HG03097 (cell line): ENCODE data around the gene WDR47.
"Not testable (repeated sequence)": the region's sequence is repeated elsewhere in the genome, so short reads cannot be mapped to it uniquely, and the experiment has no call there.

Source experiments
- ATAC-seq: cut with Tn5 transposase; IDR thresholded peaks from one replicate; pipeline ENCODE4 v1.9.1; 2021; ENCODE audit not compliant: unreplicated experiment, low FRiP score

WDR47 gene

DNA sequence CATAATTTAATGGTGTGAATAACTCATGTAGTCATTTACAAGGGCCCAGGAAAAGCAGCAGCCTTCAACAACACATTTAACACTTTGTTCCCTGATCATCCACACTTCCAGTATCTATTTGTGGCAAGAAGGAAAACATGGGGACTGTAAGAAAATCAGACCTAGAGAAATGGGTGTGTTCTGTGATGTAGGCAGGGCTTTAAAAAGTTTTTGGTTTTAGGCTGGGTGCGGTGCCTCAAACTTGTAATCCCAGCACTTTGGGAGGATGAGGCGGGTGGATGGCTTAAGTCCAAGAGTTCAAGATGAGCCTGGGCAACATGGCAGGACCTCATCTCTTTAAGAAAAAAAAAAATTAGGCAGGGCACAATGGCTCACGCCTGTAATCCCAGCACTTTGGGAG, 14.2 kb upstream of the WDR47 start:
- ATAC-seq, result no peak

DNA sequence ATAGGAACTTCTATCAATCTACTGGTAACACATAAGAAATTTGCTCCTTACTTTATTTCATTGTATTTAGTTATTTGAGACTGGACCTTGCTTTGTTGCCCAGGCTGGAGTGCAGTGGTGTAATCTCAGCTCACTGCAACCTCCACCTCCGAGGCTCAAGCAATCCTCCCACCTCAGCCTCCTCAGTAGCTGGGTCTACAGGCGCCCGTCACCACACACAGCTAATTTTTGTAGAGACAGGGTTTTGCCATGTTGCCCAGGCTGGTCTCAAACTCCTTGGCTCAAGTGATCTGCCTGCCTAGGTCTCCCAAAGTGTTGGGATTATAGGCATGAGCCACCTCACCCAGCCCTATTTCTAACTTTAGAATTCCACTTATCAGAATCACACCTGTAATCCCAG, 10.2 kb upstream of the WDR47 start:
- not testable (repeated sequence) for ATAC-seq

DNA sequence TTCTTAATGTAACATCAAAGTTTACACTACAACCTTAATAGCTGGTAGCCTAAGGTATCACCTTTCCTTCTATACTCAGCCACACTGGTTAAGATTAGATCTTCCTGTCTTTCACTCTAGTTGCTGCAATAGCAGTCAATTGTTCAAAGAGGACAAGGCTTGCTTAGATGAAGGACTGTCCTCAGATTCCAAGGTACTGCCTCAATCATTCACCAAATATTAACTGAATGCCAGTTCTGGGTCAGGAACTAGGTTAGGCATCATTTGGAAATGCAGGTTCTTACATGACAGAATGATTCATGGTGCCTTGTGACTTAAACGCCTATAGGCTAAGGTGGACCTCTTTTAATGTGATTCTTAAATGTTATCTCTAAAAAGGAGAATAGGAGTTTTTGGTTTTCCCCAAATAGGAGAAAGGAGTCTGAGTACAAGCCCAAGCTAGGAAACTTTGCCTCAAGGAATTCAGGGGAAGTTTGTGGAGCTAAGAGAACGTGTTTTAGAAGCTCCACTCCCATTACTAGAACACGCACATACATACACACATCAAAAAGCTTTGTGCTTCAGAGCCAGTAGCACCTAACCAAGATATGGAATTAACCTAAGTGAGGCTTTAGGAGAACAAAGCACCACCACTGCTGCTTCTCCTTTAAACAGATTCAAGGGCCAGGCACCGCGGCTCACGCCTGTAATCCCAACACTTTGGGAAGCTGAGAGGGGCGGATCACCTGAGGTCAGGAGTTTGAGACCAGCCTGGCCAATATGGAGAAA, 8.5 kb upstream of the WDR47 start:
- no peak for ATAC-seq

DNA sequence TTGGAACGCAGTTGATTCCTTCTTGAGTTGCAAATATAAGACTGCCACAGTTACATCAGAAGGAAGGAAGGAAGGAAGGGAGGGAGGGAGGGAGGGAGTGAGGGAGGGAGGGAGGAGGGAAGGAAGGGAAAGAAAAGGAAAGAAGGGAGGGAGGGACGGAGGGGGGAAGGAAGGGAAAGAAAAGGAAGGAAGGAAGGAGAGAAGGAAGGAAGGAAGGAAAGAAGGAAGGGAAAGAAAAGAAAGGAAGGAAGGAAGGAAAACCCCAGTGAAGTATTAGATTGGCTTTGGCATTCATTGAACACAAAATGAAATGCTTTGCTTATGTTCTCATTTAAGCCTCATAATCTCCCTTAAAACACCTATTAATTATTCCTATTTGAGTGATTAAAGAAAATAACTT, 6.4 kb upstream of the WDR47 start:
- ATAC-seq, result no peak

DNA sequence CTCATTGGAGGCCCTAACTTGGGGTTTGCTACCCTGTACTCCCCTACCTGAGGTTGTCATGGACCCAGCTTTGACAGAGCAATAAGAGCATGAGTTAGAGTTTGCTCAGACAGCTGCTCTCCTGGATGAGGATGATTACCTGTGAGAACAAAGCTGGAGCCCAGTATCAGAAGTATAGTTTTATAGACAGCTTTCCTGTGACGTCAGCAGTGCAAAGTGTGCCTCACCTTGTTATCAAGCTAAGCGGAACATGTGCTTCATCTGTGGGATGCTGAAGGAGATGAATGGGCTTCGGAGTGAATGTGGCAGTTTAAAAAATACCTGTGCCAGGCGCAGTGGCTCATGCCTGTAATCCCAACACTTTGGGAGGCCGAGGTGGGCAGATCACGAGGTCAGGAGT, 5.4 kb upstream of the WDR47 start:
- ATAC-seq, result no peak

DNA sequence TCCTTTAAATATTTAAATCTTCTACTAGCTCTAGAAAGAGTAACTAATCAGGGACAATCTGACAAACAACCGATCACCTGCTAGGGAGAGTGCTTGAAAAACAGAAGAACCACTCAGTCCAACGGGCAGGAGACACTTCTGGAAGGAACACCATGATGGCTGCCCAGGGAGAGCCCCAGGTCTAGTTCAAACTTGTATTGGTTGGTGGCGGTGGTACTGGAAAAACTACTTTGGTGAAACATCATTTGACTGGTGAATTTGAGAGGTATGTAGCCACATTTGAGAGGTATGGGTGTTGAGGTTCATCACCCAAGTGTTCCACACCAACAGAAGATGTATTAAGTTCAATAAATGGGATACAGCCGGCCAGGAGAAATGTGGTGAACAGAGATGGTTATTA, 4.8 kb upstream of the WDR47 start:
- ATAC-seq, result no peak

DNA sequence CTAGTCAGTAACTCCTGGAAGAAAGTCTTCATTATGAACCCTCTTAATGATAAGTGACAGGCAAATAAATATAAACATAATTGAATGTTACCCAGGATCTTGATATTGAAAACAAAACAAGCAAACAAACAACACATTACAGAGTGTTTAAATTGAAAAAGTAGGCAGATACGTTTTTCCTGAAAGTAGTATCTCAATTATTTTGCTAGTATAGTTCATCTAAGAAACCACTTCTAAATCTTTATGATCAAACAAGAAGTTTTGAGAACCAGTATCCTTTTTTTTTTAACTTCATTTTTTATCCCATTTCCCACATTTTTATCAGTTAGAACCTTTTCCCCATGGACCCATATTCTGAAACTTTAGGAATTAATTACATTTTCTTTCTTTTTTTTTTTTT, 3.7 kb upstream of the WDR47 start:
- no peak for ATAC-seq

DNA sequence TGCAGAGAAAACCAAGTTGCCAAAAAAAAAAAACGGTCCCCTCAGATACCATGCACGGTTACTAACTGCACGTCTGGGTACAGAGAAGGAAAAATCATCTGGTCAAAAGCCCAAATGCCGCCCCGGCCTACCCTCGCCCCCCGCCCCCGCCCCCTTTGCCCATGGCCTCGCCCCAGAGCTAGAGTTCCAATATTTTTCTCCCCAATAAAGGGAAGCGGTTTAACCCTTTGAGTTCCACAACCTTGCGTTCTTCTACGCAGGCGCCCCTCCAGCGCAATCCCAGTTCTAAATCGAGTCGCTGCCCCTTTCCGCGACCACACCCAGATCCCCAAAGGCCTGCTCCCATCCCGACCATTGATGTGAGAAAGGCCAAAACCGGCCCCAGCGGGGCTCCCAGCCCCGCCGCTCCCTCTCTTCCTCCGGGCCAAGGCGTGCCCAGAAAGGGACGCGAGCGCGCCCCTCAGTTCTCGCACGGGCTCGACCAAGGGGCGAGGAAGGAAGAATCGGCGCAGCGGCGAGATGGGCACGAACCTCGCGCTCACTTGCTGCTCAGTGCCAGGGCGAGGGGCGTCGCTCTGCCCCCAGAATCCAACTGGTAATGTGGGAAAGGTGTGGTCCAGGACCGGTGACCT, 797 bp downstream of the WDR47 start:
- peak; percentile 32 for ATAC-seq

DNA sequence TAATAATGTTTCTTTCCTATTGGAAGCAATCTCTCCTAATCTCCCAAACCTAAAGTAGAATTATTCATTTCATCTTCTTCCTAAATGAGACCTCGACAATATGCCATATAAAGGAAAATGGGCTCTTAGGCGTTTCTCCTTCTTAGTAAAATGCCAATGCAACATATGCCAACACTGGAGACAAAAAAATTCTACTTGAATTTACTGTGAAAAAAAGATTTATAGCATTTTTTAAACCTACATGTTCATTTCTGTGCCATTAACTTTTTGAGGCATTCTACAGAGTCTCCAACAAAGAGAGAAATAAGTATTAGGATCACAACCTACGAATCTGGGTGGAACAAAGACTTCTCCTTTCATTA, 1.3 kb downstream of the WDR47 start:
- ATAC-seq, result no peak

DNA sequence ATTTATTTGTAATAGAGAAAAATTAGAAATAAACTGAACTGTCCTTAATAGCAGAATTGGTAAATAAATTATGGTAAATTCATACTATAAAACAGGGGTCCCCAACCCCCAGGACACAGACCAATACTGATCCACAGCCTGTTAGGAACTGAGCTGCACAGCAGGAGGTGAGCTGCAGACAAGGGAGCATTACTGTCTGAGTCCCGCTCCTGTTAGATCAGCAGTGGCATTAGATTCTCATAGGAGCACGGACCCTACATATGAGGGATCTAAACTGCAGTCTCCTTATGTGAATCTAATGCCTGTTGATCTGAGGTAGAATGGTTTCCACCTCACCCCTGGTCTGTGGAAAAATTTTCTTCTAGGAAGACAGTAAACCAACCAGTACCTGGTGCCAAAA, 7.5 kb downstream of the WDR47 start:
- no peak for ATAC-seq

DNA sequence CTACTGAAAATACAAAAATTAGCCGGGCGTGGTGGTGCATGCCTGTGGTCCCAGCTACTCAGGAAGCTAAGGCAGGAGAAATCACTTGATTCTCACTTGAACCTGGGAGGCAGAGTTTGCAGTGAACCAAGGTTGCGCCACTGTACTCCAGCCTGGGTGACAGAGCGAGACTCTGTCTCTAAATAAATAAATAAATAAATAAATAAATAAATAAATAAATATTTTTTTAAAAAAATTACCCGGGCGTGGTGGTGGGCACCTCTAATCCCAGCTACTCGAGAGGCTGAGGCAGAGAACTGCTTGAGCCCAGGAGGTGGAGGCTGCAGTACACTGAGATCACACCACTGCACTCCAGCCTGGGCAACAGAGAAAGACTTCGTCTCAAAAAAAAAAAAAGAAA, 12.4 kb downstream of the WDR47 start:
- not testable (repeated sequence) for ATAC-seq

DNA sequence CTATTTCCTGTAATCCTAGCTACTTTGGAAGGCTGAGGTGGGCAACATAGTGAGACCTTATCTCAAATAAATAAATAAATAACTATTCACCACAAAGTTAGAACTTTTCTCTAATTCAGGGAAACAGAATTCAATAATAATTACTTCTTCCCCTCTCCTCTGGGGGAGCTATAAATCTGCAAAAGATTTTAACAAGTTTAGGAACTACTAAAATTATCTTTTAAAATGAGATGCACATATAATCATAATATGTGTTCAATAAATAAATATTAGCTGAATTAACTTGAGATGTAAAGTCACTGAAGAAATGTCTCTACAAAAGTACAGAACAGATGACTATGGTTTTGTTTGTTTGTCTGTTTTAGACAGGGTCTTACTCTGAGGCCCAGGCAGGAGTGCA, 14.1 kb downstream of the WDR47 start:
- no peak for ATAC-seq

DNA sequence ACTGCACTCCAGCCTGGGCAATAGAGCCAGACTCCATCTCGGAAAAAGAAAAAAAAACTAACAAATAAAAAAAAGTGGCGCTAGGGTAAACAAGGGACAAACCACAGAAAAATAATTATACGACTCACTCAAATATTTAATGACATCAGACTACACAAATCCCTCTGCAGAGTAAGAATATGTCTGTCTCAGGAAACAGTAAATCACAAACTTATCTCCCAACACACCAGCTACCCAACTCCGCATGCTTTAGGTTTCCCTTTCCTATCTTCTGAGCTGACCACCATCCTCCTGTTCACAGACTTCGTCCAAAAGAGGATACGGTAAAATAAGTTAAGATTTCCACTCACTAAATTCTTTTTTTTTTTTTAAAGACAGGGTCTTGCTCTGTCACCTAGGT, 16.2 kb downstream of the WDR47 start:
- no peak for ATAC-seq

DNA sequence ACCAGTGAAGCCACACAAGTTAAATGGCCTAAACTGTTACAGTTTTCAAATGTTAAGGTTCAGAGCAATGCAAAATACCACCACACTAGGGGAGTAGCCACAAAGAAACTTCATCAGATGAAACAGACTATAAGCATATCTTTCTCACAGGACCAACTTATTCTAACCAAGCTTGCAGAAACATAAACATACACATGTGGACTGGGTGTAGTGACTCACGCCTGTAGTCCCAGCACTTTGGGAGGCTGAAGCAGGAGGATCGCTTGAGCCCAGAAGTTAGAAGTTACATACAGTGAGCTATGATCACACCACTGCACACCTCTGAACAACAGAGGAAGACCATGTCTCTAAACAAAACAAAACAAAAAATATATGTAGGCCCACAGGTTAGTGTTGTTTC, 17.3 kb downstream of the WDR47 start:
- no peak for ATAC-seq

DNA sequence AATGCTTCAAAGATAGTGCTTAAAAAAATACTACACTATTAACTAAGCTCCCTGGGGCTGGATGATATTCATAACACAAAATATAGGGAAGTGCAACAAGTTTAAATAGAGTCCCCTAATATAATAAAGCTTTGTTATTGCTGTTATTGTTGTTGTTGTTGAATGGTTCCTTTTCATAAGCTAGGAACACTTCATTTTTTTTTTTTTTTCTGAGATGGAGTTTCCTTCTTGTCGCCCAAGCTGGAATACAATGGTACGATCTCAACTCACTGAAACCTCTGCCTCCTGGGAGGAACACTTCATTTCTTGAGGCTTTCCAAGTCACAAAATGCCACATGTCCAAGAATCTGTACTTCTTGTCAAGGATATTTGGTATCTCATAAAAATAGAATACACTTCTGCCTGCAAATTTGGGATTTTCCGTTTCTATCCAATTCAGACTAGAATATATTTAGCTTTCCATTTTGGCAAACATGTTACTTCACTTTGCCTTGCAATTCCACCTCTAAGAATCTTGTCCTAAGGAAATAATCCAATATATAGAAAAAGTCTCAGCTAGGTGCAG, 21.1 kb downstream of the WDR47 start:
- ATAC-seq, result no peak

DNA sequence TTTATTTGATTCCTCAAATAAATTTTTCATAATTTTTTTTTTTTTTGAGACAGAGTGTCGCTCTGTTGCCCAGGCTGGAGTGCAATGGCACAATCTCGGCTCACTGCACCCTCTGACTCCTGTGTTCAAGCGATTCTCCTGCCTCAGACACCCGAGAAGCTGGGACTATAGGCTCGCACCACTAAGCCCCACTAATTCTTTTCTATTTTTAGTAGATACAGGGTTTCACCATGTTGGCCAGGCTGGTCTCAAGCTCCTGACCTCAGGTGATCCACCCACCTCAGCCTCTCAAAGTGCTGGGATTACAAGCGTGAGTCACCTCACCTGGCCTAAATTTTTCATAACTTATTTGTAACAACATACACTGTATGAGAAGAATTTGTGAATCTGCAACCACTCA, 24.2 kb downstream of the WDR47 start:
- ATAC-seq, result not testable (repeated sequence)

DNA sequence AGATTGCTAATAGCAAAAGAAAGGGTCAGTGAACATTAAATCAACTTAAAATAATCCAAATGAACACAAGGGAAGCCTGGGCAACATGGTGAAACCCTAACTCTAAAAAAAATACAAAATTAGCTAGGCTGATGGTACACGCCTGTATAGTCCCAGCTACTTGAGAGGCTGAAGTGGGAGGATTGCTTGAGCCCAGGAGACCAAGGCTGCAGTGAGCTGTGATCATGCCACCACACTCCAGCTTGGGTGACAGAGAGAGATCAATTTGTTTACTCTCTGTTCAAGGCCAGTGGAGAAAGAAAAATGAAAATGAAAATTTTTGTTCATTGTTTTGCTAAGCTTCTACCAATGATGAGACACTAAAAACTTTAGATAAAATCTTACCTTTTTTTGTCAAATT, 24.8 kb downstream of the WDR47 start:
- ATAC-seq, result no peak

DNA sequence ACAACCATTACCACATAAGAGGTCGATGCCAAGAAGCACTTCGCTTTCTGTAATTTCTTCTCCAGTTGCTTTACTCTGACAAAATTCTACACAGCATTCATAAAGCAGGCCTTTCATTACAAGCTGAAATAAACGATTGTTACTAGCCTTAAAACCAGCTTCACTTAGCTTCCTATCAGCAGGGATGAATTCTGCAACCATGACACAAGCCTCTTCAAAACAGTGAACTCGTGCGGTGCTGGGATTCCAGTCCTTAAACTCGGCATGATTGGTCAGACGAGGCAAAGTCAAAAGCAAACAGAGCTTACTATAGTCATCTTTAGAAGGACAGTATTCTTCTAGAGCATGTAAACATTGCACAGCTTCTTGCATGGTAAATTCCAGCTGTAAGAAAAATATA, 30.6 kb downstream of the WDR47 start:
- no peak for ATAC-seq

DNA sequence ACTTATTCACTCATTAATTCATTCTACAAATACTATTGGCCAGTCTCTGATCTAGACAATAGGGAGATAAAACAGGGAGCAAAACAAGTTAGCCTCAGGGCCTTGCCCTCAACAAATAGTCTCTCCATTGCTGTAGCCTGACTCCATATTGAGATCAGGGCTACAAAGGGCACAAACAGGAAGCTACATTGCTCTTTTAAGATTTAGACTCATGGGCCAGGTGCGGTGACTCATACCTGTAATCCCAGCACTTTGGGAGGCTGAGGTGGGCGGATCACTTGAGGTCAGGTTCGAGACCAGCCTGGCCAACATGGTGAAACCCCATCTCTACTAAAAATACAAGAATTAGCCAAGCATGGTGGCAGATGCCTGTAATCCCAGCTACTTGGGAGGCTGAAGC, 45.3 kb downstream of the WDR47 start:
- ATAC-seq, result not testable (repeated sequence)

DNA sequence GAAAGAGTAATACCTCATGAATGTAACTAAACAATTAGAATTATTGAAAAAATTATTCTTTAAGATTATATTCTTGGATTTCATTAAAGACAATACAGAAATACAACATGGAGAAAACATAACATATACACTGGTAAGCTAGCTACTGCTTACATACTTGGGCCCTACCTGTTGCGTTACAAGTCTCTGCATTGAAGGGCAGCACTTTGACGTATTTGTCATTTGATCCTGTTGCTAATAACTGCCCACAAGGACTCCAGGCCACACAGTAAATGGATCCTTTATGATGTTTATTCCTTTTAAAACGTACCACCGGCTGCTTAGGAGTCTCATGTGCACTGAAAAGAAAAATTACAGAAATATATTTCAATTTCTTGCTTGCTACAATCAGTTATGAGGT, 58.8 kb downstream of the WDR47 start:
- ATAC-seq, result no peak

DNA sequence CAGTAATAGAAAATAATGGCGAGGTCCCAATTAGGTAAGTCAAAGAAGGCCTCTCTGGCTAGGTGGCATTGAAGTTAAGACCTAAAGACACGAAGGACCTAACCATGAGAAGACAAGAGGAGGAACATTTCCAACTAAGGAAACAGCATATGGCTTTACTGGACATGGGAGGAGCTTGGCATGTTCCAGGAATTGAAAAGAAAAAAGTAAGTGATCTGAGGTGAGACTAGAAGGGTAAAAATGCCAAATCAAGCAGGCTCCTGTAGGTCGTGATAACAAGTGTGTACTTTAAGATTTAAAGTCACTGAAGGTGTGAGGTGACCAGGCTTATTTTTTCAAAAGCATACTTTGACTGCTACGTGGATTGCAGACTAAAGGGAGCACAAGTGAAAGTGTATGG, 65.2 kb downstream of the WDR47 start:
- ATAC-seq, result no peak

DNA sequence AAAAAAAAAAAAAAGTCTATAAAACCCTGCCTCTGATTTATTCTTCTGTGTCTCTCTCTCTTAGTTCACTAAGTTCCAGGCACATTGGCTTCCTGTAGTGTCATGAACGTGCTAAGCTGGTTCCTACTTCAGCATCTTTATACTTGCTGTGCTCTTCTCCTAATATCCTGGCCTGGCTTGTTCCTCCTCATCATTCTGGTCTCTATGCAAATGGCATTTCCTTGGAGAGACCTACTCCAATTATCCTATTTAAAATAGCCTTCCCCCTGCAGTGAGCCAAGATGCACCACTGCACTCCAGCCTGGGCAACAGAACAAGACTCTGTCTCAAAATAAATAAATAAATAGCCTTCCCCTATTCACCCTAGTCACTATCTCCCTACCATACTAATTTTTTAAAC, 69.0 kb downstream of the WDR47 start:
- ATAC-seq, result no peak
